Measurements from ENCODE around the gene ALB.

- TF ChIP-seq CTCF (IDR thresholded peaks at IDR 0.05), result no peak
- TF ChIP-seq POLR2A (IDR thresholded peaks at IDR 0.05), result no peak
- TF ChIP-seq EP300 (IDR thresholded peaks at IDR 0.05), result no peak
These were observed 44.5 kb downstream of the ALB start for GRCh38 chr4:73448448-73449203.
